ENCODE data around the gene PLS3. TPM values are rescaled to one million over a fixed set of nuclear protein-coding genes. Genes with fewer than 3 reads are reported as not detected.

Gene PLS3
- polyA plus RNA-seq, 2 donors: 59.6 to 103 TPM

- no peak overlapping the region for H3K27ac ChIP-seq (ENCODE audit: low read depth in 2 of 2, low read length in 1 of 2)
- H3K9me3 ChIP-seq (ENCODE audit: control insufficient read depth in 2 of 2, insufficient read depth in 1 of 2, low read depth in 1 of 2, low read length in 1 of 2): no peaks in the 10 kb centered on the region
- no peak overlapping the region for H3K4me3 ChIP-seq (ENCODE audit: low read depth in 1 of 2, low read length in 2 of 2)
- no peaks in the 10 kb centered on the region for H3K4me1 ChIP-seq (ENCODE audit: control insufficient read depth in 2 of 2, insufficient read depth in 2 of 2, low read length in 1 of 2)
- H3K27me3 ChIP-seq (ENCODE audit: control insufficient read depth in 1 of 2, insufficient read depth in 2 of 2, low read length in 2 of 2): no peaks in the 10 kb centered on the region
- no peaks in the 10 kb centered on the region for H3K36me3 ChIP-seq (ENCODE audit: control insufficient read depth in 2 of 2, insufficient read depth in 2 of 2, low read length in 1 of 2)
- WGBS, 2 donors: 32 to 36% methylated on average over 2 of the region's 2 CpGs
These were observed 21.0 kb downstream of the PLS3 start for GRCh38 chrX:115581759-115582615.

GRCh38 chrX:115582616-115583495, 21.9 kb downstream of the PLS3 start:
- Histone ChIP-seq H3K36me3 (ENCODE audit: control insufficient read depth in 2 of 2, insufficient read depth in 2 of 2, low read length in 1 of 2) (no peaks in the 10 kb centered on the region), H3K27me3 (ENCODE audit: control insufficient read depth in 1 of 2, insufficient read depth in 2 of 2, low read length in 2 of 2) (no peaks in the 10 kb centered on the region), H3K4me3 (ENCODE audit: low read depth in 1 of 2, low read length in 2 of 2) (no peak overlapping the region), H3K27ac (ENCODE audit: low read depth in 2 of 2, low read length in 1 of 2) (no peak overlapping the region), H3K9me3 (ENCODE audit: control insufficient read depth in 2 of 2, insufficient read depth in 1 of 2, low read depth in 1 of 2, low read length in 1 of 2) (no peaks in the 10 kb centered on the region), H3K4me1 (ENCODE audit: control insufficient read depth in 2 of 2, insufficient read depth in 2 of 2, low read length in 1 of 2) (no peaks in the 10 kb centered on the region)
- 45 to 68% methylated on average over 13 of the region's 13 CpGs for WGBS, 2 donors

GRCh38 chrX:115583496-115584004, 22.6 kb downstream of the PLS3 start:
- 18 to 24% methylated on average over 5 of the region's 5 CpGs for WGBS, 2 donors
- no peaks in the 10 kb centered on the region for H3K36me3 ChIP-seq (ENCODE audit: control insufficient read depth in 2 of 2, insufficient read depth in 2 of 2, low read length in 1 of 2)
- no peaks in the 10 kb centered on the region for H3K9me3 ChIP-seq (ENCODE audit: control insufficient read depth in 2 of 2, insufficient read depth in 1 of 2, low read depth in 1 of 2, low read length in 1 of 2)
- H3K4me1 ChIP-seq (ENCODE audit: control insufficient read depth in 2 of 2, insufficient read depth in 2 of 2, low read length in 1 of 2): no peaks in the 10 kb centered on the region
- H3K4me3 ChIP-seq (ENCODE audit: low read depth in 1 of 2, low read length in 2 of 2): no peak overlapping the region
- no peak overlapping the region for H3K27ac ChIP-seq (ENCODE audit: low read depth in 2 of 2, low read length in 1 of 2)
- H3K27me3 ChIP-seq (ENCODE audit: control insufficient read depth in 1 of 2, insufficient read depth in 2 of 2, low read length in 2 of 2): no peaks in the 10 kb centered on the region

GRCh38 chrX:115584696-115585095, 23.7 kb downstream of the PLS3 start:
- Histone ChIP-seq H3K27me3 (ENCODE audit: control insufficient read depth in 1 of 2, insufficient read depth in 2 of 2, low read length in 2 of 2) (no peaks in the 10 kb centered on the region), H3K36me3 (ENCODE audit: control insufficient read depth in 2 of 2, insufficient read depth in 2 of 2, low read length in 1 of 2) (no peaks in the 10 kb centered on the region), H3K27ac (ENCODE audit: low read depth in 2 of 2, low read length in 1 of 2) (no peak overlapping the region), H3K9me3 (ENCODE audit: control insufficient read depth in 2 of 2, insufficient read depth in 1 of 2, low read depth in 1 of 2, low read length in 1 of 2) (no peaks in the 10 kb centered on the region), H3K4me3 (ENCODE audit: low read depth in 1 of 2, low read length in 2 of 2) (no peak overlapping the region), H3K4me1 (ENCODE audit: control insufficient read depth in 2 of 2, insufficient read depth in 2 of 2, low read length in 1 of 2) (no peaks in the 10 kb centered on the region)
- WGBS, 2 donors: 55 to 76% methylated on average over 2 of the region's 2 CpGs

GRCh38 chrX:115588179-115588578, 27.2 kb downstream of the PLS3 start:
- H3K27ac ChIP-seq (ENCODE audit: low read depth in 2 of 2, low read length in 1 of 2): no peak overlapping the region
- no peaks in the 10 kb centered on the region for H3K27me3 ChIP-seq (ENCODE audit: control insufficient read depth in 1 of 2, insufficient read depth in 2 of 2, low read length in 2 of 2)
- H3K4me3 ChIP-seq (ENCODE audit: low read depth in 1 of 2, low read length in 2 of 2): no peak overlapping the region
- no peaks in the 10 kb centered on the region for H3K36me3 ChIP-seq (ENCODE audit: control insufficient read depth in 2 of 2, insufficient read depth in 2 of 2, low read length in 1 of 2)
- no peaks in the 10 kb centered on the region for H3K4me1 ChIP-seq (ENCODE audit: control insufficient read depth in 2 of 2, insufficient read depth in 2 of 2, low read length in 1 of 2)
- no peaks in the 10 kb centered on the region for H3K9me3 ChIP-seq (ENCODE audit: control insufficient read depth in 2 of 2, insufficient read depth in 1 of 2, low read depth in 1 of 2, low read length in 1 of 2)
- WGBS, 2 donors: 53 to 66% methylated on average over 4 of the region's 4 CpGs

GRCh38 chrX:115589419-115589818, 28.4 kb downstream of the PLS3 start:
- Histone ChIP-seq H3K4me3 (ENCODE audit: low read depth in 1 of 2, low read length in 2 of 2) (no peak overlapping the region), H3K27ac (ENCODE audit: low read depth in 2 of 2, low read length in 1 of 2) (peak overlapping the region; percentile 67 to 72), H3K4me1 (ENCODE audit: control insufficient read depth in 2 of 2, insufficient read depth in 2 of 2, low read length in 1 of 2) (no peaks in the 10 kb centered on the region), H3K36me3 (ENCODE audit: control insufficient read depth in 2 of 2, insufficient read depth in 2 of 2, low read length in 1 of 2) (no peaks in the 10 kb centered on the region), H3K27me3 (ENCODE audit: control insufficient read depth in 1 of 2, insufficient read depth in 2 of 2, low read length in 2 of 2) (no peaks in the 10 kb centered on the region), H3K9me3 (ENCODE audit: control insufficient read depth in 2 of 2, insufficient read depth in 1 of 2, low read depth in 1 of 2, low read length in 1 of 2) (no peaks in the 10 kb centered on the region)
- WGBS, 2 donors: 61 to 66% methylated on average over 4 of the region's 4 CpGs

DNA sequence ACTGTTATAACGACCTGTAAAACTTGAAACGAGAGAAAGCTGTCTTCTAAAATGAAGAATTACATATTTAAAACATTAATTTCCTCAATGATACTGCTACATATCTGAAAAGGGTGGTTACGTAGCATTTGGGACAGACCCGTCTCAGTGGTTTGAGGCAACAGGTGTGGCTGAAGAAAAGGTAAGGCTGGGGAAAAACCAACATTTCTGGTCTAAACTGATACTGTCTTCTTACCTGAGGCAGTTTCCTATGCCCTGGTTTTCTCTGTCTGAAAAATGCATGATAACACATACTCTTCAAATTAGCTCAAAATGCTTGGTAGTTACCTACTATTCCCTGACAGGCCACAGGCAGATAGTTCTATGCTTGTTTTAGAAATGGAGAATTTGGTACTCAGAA, 30.4 kb downstream of the PLS3 start:
- Histone ChIP-seq H3K4me1 (ENCODE audit: control insufficient read depth in 2 of 2, insufficient read depth in 2 of 2, low read length in 1 of 2) (no peaks in the 10 kb centered on the region), H3K27me3 (ENCODE audit: control insufficient read depth in 1 of 2, insufficient read depth in 2 of 2, low read length in 2 of 2) (no peaks in the 10 kb centered on the region), H3K36me3 (ENCODE audit: control insufficient read depth in 2 of 2, insufficient read depth in 2 of 2, low read length in 1 of 2) (no peaks in the 10 kb centered on the region), H3K27ac (ENCODE audit: low read depth in 2 of 2, low read length in 1 of 2) (peak overlapping the region; percentile 77 to 78), H3K9me3 (ENCODE audit: control insufficient read depth in 2 of 2, insufficient read depth in 1 of 2, low read depth in 1 of 2, low read length in 1 of 2) (no peaks in the 10 kb centered on the region), H3K4me3 (ENCODE audit: low read depth in 1 of 2, low read length in 2 of 2) (no peak overlapping the region)
- WGBS, 2 donors: 55 to 56% methylated on average over 4 of the region's 4 CpGs

GRCh38 chrX:115591856-115592842, 31.2 kb downstream of the PLS3 start:
- no peak overlapping the region for H3K4me3 ChIP-seq (ENCODE audit: low read depth in 1 of 2, low read length in 2 of 2)
- no peaks in the 10 kb centered on the region for H3K9me3 ChIP-seq (ENCODE audit: control insufficient read depth in 2 of 2, insufficient read depth in 1 of 2, low read depth in 1 of 2, low read length in 1 of 2)
- 49 to 50% methylated on average over 11 of the region's 11 CpGs for WGBS, 2 donors
- no peaks in the 10 kb centered on the region for H3K27me3 ChIP-seq (ENCODE audit: control insufficient read depth in 1 of 2, insufficient read depth in 2 of 2, low read length in 2 of 2)
- H3K36me3 ChIP-seq (ENCODE audit: control insufficient read depth in 2 of 2, insufficient read depth in 2 of 2, low read length in 1 of 2): no peaks in the 10 kb centered on the region
- no peaks in the 10 kb centered on the region for H3K4me1 ChIP-seq (ENCODE audit: control insufficient read depth in 2 of 2, insufficient read depth in 2 of 2, low read length in 1 of 2)
- peak overlapping the region; percentile 77 to 79 for H3K27ac ChIP-seq (ENCODE audit: low read depth in 2 of 2, low read length in 1 of 2)
